Tibial artery (tissue), 4 donors: ENCODE data around the gene EDEM3.
"Not testable (repeated sequence)": the region's sequence is repeated elsewhere in the genome, so short reads cannot be mapped to it uniquely, and the experiment has no call there.

Experiments
- DNase-seq, 2 donors: peaks; one replicate each; pipeline ENCODE4 v3.0.0-alpha.2; 2019
- H3K27ac ChIP-seq, 2 donors: fragments of 200-600 bp; sonication (generic) in 1 of 2; 1 replicate in 1 of 2; 2 replicates in 1 of 2; pipeline ENCODE4 v1.5.1; 2018 to 2019; ENCODE audit warnings: mild to moderate bottlenecking in 1 of 2
- H3K27me3 ChIP-seq, 2 donors: fragments of 200-600 bp; sonication (generic) in 1 of 2; one replicate each; pipeline versions ENCODE4 v1.5.1 to v1.6.0; 2016 to 2019
- H3K36me3 ChIP-seq, 3 donors: fragments of 200-600 bp; sonication (generic) in 2 of 3; one replicate each; pipeline ENCODE4 v1.5.1; 2016 to 2019; ENCODE audit warnings: mild to moderate bottlenecking in 2 of 3
- H3K4me1 ChIP-seq, 4 donors: fragments of 200-600 bp; sonication (generic) in 2 of 4; 1 replicate in 3 of 4; 2 replicates in 1 of 4; pipeline ENCODE4 v1.5.1; 2016 to 2019
- H3K4me3 ChIP-seq, 2 donors: fragments of 200-600 bp; sonication (generic) in 1 of 2; 1 replicate in 1 of 2; 2 replicates in 1 of 2; pipeline ENCODE4 v1.5.1; 2018 to 2019; ENCODE audit warnings: mild to moderate bottlenecking in 2 of 2
- H3K9me3 ChIP-seq, 3 donors: fragments of 200-600 bp; sonication (generic) in 1 of 3; one replicate each; pipeline ENCODE4 v1.5.1; 2016 to 2019
- CTCF ChIP-seq, 2 experiments: fragments of 200-600 bp in 1 of 2; fragments of 450-650 bp in 1 of 2; IDR thresholded peaks; one replicate each; pipeline ENCODE4 v1.5.1; 2017 to 2019; ENCODE audit warnings: antibody characterized with exemption in 2 of 2, mild to moderate bottlenecking in 1 of 2, moderate library complexity in 1 of 2
- intact Hi-C: fragments of 100-400 bp; cut with DNase I; formaldehyde crosslinking; loops from one replicate; pipeline ENCODE4 v1.15.0; 2023; ENCODE audit warnings: low total_unique reads

The EDEM3 gene

DNA sequence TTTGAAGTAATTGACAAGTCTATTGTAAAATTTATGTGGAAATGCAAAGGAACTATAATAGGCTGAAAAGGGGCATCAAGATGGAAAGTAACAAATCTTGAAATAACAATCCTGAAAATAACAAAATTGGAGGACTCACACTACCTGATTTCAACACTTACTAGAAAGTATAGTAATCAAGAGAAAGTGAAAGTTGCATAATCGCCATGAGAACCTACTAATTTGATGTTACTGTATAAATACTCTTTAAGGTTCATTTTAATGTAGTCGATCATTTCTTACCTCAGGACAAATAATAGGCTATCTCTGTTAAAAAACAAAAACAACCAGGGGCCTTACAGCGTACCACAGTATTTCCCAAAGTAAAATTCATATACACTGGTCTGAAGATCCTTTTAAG lies 71.7 kb downstream of the EDEM3 start:
- H3K4me3 ChIP-seq: no peak overlapping the region
- H3K27ac ChIP-seq: no peak overlapping the region
- H3K4me1 ChIP-seq: peaks cover 0 to 5% (median 0%) of the 10 kb centered on the region in 4 donors
- H3K36me3 ChIP-seq: no peaks in the 10 kb centered on the region
- peaks cover 0 to 6% (median 0%) of the 10 kb centered on the region in 3 donors for H3K9me3 ChIP-seq
- no peaks in the 10 kb centered on the region for H3K27me3 ChIP-seq
- no peak for DNase-seq
- TF ChIP-seq CTCF (IDR thresholded peaks at IDR 0.05): no peak
- intact Hi-C loops: no loop called here

DNA sequence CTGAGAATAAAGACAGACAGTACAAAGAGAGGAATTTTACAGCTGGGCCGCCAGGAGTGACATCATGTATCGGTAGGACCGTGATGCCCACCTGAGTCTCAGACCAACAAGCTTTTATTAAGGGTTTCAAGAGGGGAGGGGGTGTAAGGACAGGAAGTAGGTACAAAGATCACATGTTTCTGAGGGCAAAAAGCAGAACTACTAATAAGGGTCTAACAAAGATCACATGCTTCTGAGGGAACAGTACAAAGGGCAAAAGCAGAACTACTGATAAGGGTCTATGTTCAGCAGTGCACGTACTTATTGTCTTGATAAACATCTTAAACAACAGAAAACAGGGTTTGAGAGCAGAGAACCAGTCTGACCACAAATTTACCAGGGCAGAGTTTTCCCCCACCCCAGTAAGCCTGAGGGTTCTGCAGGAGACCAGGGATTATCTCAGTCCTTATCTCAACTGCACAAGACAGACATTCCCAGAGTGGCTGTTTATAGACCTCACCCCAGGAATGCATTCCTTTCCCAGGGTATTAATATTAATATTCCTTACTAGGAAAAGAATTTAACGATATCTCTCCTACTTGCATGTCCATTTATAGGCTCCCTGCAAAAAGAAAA lies 73.9 kb downstream of the EDEM3 start:
- intact Hi-C loops, H3K9me3 ChIP-seq, H3K36me3 ChIP-seq, H3K4me1 ChIP-seq, H3K4me3 ChIP-seq, DNase-seq, H3K27ac ChIP-seq, H3K27me3 ChIP-seq: not testable (repeated sequence)

GRCh38 chr1:184679472-184679871 lies 75.2 kb downstream of the EDEM3 start:
- H3K27ac ChIP-seq, H3K4me1 ChIP-seq, H3K27me3 ChIP-seq, H3K4me3 ChIP-seq, H3K9me3 ChIP-seq, intact Hi-C loops, DNase-seq, H3K36me3 ChIP-seq: not testable (repeated sequence)

DNA sequence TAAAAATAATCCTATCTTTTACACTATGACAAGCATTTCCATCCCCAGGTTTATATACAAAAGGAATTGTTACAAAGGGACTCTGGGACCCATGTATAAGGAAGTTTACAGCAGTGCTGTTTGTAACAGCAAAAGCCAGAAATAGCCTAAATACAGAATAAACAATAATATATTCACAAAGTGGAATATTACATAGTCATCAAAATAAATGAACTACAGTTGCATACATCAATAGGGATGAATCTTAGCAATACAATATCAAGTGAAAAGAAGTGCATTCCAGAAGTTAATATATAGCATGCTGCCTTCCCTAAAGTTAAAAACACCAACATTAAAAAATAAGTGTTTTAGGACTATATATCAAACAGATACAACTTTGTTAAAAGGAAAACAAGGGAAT lies 77.3 kb downstream of the EDEM3 start:
- DNase-seq: no peak
- H3K4me1 ChIP-seq: no peaks in the 10 kb centered on the region
- no peak for TF ChIP-seq CTCF (IDR thresholded peaks at IDR 0.05)
- H3K9me3 ChIP-seq: peaks cover 0 to 6% (median 0%) of the 10 kb centered on the region in 3 donors
- intact Hi-C loops: no loop called here
- no peak overlapping the region for H3K27ac ChIP-seq
- peaks cover 0 to 6% of the 10 kb centered on the region in 2 donors for H3K27me3 ChIP-seq
- H3K4me3 ChIP-seq: no peak overlapping the region
- no peaks in the 10 kb centered on the region for H3K36me3 ChIP-seq

DNA sequence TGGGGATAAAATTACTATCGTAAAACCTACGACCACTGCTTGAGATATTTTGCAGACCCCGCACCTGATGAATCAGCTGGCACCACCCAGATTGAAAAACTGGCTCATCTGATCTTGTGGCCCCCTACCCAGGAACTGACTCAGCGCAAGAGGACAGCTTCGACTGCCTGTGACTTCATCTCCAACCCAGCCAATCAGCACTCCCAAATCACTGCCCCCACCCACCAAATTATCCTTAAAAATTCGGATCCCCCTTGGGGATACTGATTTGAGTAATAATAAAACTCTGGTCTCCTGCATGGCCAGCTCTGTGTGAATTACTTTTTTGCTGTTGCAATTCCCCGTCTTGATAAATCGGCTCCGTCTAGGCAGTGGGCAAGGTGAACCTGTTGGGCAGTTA lies 81.4 kb downstream of the EDEM3 start:
- no peak for TF ChIP-seq CTCF (IDR thresholded peaks at IDR 0.05)
- no peaks in the 10 kb centered on the region for H3K4me1 ChIP-seq
- intact Hi-C loops: no loop called here
- DNase-seq: no peak
- no peak overlapping the region for H3K4me3 ChIP-seq
- no peaks in the 10 kb centered on the region for H3K36me3 ChIP-seq
- H3K9me3 ChIP-seq: no peaks in the 10 kb centered on the region
- H3K27me3 ChIP-seq: peaks cover 0 to 6% of the 10 kb centered on the region in 2 donors
- H3K27ac ChIP-seq: no peak overlapping the region

- Histone ChIP-seq H3K36me3 (no peaks in the 10 kb centered on the region), H3K4me1 (no peaks in the 10 kb centered on the region), H3K27ac (no peak overlapping the region), H3K4me3 (no peak overlapping the region), H3K9me3 (no peaks in the 10 kb centered on the region), H3K27me3 (peaks cover 0 to 6% of the 10 kb centered on the region in 2 donors)
- no peak for DNase-seq
- TF ChIP-seq CTCF (IDR thresholded peaks at IDR 0.05): no peak
- intact Hi-C loops: no loop called here
Observed at GRCh38 chr1:184672013-184672726, 82.5 kb downstream of the EDEM3 start.
